ENCODE data around the gene RPL37.

GRCh38 chr5:40797273-40798011 lies 37.6 kb downstream of the RPL37 start:
- TF ChIP-seq EZH2 (optimal IDR thresholded peaks at IDR 0.05; ENCODE audit: low read depth, low read length) (no peak), CTCF (IDR thresholded peaks at IDR 0.05; ENCODE audit: low read length) (no peak), EZH2phosphoT487 (IDR thresholded peaks at IDR 0.05; ENCODE audit: low read length) (no peak)

Data from MM.1S (cell line).